Lung (tissue), 12 donors: ENCODE data around the gene MAN1A1. TPM values are rescaled to one million over a fixed set of nuclear protein-coding genes. Genes with fewer than 3 reads are reported as not detected.

Source experiments
- ATAC-seq: fragments of 200-7000 bp; cut with Tn5 transposase; one replicate; pipeline ENCODE4 v1.9.1; 2020; ENCODE audit warnings: moderate number of reproducible peaks; ENCODE audit not compliant: insufficient read depth, low FRiP score
- DNase-seq, 3 donors: peaks; one replicate each; pipeline ENCODE4 v3.0.0-alpha.2; 2013 to 2017
- H3K27ac ChIP-seq, 2 donors: one replicate each; pipeline ENCODE4 v1.5.1; 2013; ENCODE audit warnings: mild to moderate bottlenecking in 2 of 2, moderate library complexity in 2 of 2, control low read depth in 1 of 2, inconsistent platforms in 1 of 2, low read depth in 1 of 2, low read length in 1 of 2
- H3K27me3 ChIP-seq, 3 donors: one replicate each; pipeline ENCODE4 v1.5.1; 2013; ENCODE audit warnings: low read length in 2 of 3; ENCODE audit not compliant: control insufficient read depth in 3 of 3, insufficient read depth in 3 of 3
- H3K36me3 ChIP-seq, 4 donors: one replicate each; pipeline ENCODE4 v1.5.1; 2013; ENCODE audit warnings: low read length in 4 of 4, mild to moderate bottlenecking in 1 of 4, moderate library complexity in 1 of 4; ENCODE audit not compliant: control insufficient read depth in 4 of 4, insufficient read depth in 4 of 4
- H3K4me1 ChIP-seq, 5 donors: one replicate each; pipeline ENCODE4 v1.5.1; 2013; ENCODE audit warnings: low read length in 5 of 5, mild to moderate bottlenecking in 2 of 5, moderate library complexity in 1 of 5; ENCODE audit not compliant: control insufficient read depth in 5 of 5, insufficient read depth in 5 of 5
- H3K4me3 ChIP-seq: one replicate; pipeline ENCODE4 v1.5.1; 2013; ENCODE audit warnings: mild to moderate bottlenecking, control low read depth, moderate library complexity
- H3K9ac ChIP-seq, 2 donors: one replicate each; pipeline ENCODE4 v1.5.1; 2013; ENCODE audit warnings: low read length in 2 of 2, control low read depth in 1 of 2; ENCODE audit not compliant: insufficient read depth in 1 of 2
- H3K9me3 ChIP-seq, 4 donors: one replicate each; pipeline ENCODE4 v1.5.1; 2013; ENCODE audit warnings: low read length in 3 of 4, mild to moderate bottlenecking in 1 of 4, moderate library complexity in 1 of 4; ENCODE audit not compliant: control insufficient read depth in 4 of 4, insufficient read depth in 3 of 4
- CTCF ChIP-seq: IDR thresholded peaks from 2 replicates; pipeline ENCODE4 v1.5.1; 2012; ENCODE audit warnings: mild to moderate bottlenecking; ENCODE audit errors: control extremely low read depth, extremely low read depth
- WGBS, 2 donors: extraction: QIAGEN DNeasy Blood & Tissue Kit; methylation state at CpG; one replicate each; pipeline ENCODE4 v1.1.7; 2013; 5-methylcytosine and 5-hydroxymethylcytosine counted together
- polyA plus RNA-seq, 2 donors: library from polyadenylated mRNA; stranded (reverse); fragments of 200-250 nt; gene quantifications; one replicate each; pipeline ENCODE4 v1.2.1, GENCODE V29; 2013
- total RNA-seq, 2 donors: library from RNA; depleted of rRNA in 1 of 2; stranded (reverse); fragments of >200 nt in 1 of 2; gene quantifications; one replicate each; pipeline ENCODE4 v1.2.1, GENCODE V29; 2014 to 2021
- donor health status: control.
- donor health status: control.
- donor health status: Bipolar disorder and iron deficiency.
- donor health status: healthy.
- donor health status: DM: yes; HTN: yes; CAD: no.

Gene MAN1A1
- total and polyA plus RNA-seq, 4 donors = 13.9 to 71.0 (median 48.2) TPM

- peaks cover 8 to 21% (median 13%) of the 10 kb centered on the region in 4 donors for H3K36me3 ChIP-seq
- 85 to 89% methylated on average over 2 of the region's 2 CpGs for WGBS, 2 donors
Measured at GRCh38 chr6:119182216-119182803, 167.3 kb downstream of the MAN1A1 start.

GRCh38 chr6:119181046-119181445 is 168.5 kb downstream of the MAN1A1 start:
- no peak for TF ChIP-seq CTCF
- Histone ChIP-seq H3K27me3 (no peaks in the 10 kb centered on the region), H3K4me1 (peaks cover 0 to 8% (median 4%) of the 10 kb centered on the region in 5 donors), H3K9ac (no peak overlapping the region), H3K9me3 (no peaks in the 10 kb centered on the region), H3K36me3 (peaks cover 3 to 15% (median 7%) of the 10 kb centered on the region in 4 donors), H3K27ac (no peak overlapping the region), H3K4me3 (no peak overlapping the region)
- WGBS, 2 donors = 92 to 97% methylated on average over 1 of the region's 1 CpG
- DNase-seq = no peak
- ATAC-seq = no peak

More at GRCh38 chr6:119182216-119182803, 167.3 kb downstream of the MAN1A1 start:
- Histone ChIP-seq H3K4me3 (no peak overlapping the region), H3K9ac (no peak overlapping the region), H3K27me3 (no peaks in the 10 kb centered on the region), H3K9me3 (no peaks in the 10 kb centered on the region), H3K27ac (no peak overlapping the region), H3K4me1 (peaks cover 0 to 6% (median 3%) of the 10 kb centered on the region in 5 donors)
- no peak for TF ChIP-seq CTCF
- no peak for ATAC-seq
- peak in 2 of 3 donors; percentile 61 to 70 for DNase-seq

GRCh38 chr6:119179842-119180241 is 169.7 kb downstream of the MAN1A1 start:
- no peaks in the 10 kb centered on the region for H3K9me3 ChIP-seq
- no peak for TF ChIP-seq CTCF
- H3K27me3 ChIP-seq = no peaks in the 10 kb centered on the region
- H3K9ac ChIP-seq = no peak overlapping the region
- no peak overlapping the region for H3K27ac ChIP-seq
- ATAC-seq (no peak), DNase-seq (no peak)
- H3K4me3 ChIP-seq = no peak overlapping the region
- 88 to 95% methylated on average over 3 of the region's 3 CpGs for WGBS, 2 donors
- H3K36me3 ChIP-seq = peaks cover 0 to 10% (median 7%) of the 10 kb centered on the region in 4 donors
- H3K4me1 ChIP-seq = peaks cover 0 to 16% (median 4%) of the 10 kb centered on the region in 5 donors
